DMS114 treated with DMSO at 0.1 percent for 48 hours (cell line): ENCODE results near the gene NDUFB8.

Experiments used
- DNase-seq: peaks from one replicate; lab custom pipeline; 2025; ENCODE audit not compliant: unreplicated experiment; lab: John Stamatoyannopoulos, UW

Gene NDUFB8

DNA sequence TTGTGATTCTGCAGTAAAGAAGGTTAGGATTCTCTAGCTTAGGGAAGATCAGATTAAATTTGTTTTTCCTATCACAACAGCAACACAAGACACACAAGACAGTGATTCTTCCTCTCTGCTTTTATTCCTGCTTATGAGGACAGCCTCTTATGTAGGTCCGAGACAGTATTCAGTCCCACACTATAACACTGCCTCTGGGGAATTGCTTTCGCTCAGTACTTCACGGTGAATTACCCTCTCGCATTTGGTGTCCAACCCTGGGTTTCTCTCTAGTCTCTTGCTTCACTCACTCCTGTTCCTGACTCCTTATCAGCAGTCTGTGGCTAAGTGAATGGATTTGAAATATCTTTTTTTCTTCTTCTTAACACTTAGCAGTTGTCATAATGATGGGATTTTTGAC, 7.8 kb upstream of the NDUFB8 start:
- DNase-seq = no peak

DNA sequence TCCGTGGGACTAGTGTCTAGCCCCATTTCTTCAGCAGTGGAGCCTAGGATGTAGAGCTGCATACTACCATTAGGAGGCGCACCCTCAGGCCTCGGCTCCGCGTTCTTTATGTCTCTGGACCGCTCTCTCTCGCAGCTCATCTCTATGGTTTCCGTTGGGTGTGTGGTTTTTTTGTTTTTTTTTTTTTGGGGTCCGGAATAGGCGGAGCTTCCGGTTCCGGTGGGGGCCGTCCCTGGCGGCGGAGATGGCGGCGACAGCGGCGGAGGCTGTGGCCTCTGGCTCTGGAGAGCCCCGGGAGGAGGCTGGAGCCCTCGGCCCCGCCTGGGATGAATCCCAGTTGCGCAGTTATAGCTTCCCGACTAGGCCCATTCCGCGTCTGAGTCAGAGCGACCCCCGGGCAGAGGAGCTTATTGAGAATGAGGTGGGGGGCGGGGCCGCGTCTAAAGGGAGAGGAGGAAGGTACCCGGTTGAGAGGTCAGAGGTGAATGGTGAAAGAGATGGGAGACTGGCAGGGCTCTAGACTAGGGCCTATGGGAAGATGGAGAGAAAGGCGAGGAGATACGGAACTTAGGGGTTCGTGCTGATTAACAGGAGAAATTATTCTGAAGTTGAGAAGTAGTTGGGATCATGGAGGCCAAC, 6.2 kb upstream of the NDUFB8 start, which contains the start of gene HIF1AN:
HIF1AN (plus strand) TSS at position 229 of the 639 bp plus-strand sequence; CDS start at position 245, 16 bp downstream.
- peak; percentile 98 for DNase-seq

DNA sequence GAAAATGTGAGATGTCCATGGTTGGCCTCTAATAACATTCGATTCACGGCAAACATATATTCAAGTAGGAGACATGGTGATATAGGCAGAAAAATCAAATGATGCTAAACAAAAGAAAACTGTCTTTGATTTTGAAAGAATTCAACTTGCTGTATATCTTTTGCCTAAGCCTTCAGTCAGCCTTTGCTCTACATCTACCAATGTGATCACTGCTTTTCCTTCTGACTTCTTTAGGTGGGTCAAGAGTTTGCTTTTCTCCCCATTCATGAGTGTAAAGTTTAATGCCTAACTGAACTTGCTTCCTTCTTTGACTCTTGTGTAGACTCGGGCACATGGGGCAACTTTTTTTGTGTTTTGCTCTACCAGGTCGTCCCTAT, 5.7 kb upstream of the NDUFB8 start:
- DNase-seq = no peak

DNA sequence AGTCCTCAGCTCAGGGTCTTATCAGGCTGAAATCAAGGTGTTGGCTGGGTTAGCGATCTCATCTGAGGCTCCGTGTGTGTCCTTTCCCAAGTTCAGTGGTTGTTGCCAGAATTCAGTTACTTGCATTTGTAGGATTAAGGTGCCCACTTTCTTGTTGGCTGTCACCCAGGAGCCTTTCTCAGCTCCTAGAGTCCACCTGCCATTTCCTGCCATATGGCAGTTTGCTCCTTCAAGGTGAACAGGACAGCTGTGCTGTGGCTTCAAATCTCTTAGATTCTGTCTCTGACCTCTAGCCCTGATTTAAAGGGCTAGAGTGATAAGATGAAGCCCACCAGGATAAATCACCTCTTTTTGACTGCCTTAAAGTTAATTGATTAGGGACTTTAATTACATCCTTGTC, 5.1 kb upstream of the NDUFB8 start:
- no peak for DNase-seq

DNA sequence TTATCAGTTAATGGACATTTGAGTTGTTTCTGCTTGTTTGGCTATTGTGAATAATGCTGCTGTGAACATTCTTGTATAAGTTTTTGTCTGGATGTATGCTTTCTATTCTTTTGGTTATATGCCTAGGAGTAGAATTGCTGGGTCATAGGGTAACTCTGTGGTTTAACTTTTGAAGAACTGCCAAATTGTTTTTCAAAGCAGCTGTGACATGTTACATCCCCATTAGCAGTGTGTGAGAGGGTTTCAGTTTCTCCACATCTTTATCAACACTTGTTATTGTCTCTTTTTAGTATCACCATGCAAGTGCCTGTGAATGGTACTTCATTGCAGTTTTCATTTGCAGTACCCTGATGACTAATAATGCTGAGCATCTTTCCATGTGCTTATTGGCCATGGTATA, 2.1 kb upstream of the NDUFB8 start:
- DNase-seq = no peak

DNA sequence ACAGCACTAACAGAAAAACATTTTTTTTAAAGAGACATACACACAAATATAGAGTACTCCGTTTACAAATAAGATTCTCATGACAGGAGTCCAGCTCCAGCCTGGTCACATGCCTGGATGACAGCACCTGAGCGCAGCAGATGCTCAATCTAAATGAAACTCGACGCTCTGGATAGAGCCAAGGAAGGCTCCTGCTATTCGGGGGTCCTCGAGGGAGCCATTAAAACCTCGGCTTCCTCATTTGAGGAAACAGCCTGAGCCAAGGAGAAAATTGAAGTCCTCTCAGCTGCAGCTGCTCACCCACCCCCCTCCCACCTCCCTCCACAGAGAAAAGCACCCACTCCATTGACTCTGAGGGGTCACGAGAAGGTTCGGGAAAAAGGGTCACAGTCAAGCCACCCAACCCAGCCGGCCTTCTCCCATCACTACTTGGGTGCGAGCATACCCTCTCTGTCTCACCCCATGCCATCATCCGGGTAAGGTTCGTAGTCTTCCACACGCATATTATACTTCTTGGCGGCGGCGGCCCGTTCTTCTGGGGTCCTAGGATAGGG, 673 bp downstream of the NDUFB8 start:
- DNase-seq = no peak

DNA sequence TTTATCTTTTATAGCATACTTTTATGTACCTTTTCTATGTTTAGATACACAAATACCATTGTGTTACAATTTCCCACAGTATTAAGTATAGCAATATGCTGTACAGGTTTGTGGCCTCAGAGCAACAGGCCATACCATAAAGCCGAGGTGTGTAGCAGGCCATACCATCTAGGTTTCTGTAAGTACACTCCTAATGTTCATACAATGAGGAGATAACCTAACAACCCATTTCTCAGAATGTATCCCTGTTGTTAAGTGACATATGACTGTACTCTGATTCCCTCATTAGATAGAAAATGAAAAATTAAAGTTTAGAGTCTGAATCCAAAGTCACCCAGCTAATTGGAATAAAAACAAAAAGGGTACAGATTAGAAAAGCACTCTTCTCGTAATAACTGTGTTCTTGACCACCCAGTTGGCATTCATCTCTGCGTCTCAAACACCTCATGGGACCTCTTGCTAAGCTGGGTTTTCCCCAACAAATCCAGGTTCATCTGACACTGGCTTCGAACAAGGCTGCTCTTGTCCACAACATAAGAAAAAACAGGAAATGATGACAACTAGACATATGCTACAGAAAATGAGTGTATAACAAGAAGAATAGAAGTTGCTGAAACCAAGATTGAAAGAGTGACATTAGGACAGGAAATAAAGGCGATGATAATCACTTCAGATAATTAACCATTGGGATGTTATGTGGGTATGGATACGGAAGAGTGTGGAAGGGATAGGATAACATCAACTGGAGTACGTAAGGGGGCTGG, 1.4 kb downstream of the NDUFB8 start:
- DNase-seq = no peak

DNA sequence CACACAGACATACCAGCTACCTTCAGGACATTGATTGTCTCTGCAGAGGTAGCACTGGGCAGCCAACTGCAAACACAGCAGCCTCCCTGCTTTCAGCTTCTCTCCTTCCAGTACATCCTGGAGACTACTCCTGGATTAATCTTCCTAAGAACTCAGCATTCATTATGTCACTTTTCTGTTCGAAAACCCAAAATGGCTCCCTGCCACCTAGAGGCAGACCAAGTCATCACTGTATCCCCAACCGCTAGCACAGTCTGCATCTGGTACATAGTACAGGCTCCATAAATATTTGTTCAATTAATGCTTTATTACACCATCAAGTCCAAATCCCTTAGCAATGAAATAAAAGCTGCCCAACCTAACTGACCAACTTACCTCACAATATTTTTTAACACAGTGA, 5.0 kb downstream of the NDUFB8 start:
- DNase-seq = peak; percentile 18

DNA sequence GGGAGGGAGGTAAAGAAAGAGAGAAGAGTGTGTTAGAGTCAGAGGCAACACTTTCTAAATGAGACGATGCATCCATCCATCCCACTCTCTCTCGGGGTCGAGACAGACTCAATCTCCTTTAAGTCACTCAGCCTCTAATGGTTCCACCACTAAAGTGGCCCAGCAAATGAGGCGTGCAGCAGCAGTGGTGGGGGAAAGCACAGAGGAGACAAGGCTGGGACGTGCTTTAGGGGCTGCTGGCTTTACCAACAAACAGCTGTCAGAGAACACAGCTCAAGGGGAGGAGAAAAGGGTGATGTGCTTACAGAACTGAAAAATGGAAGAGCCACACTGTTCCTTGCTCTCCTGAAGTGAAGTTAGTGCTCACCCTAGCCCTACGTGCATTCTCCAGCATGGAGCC, 5.5 kb downstream of the NDUFB8 start:
- no peak for DNase-seq

DNA sequence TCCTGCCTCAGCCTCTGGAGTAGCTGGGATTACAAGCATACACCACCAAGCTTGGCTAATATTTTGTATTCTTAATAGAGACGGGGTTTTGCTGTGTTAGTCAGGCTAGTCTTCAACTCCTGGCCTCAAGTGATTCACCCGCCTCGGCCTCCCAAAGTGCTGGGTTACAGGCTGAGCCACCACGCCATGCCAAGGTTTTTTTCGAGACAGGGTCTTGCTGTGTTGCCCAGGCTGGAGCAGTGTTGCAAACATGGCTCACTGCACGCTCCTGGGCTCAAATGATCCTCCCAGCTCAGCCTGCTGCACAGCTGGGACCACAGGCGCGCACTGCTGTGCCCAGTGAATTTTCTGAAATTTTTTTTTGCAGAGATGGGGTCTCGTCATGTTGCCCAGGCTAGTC, 6.7 kb downstream of the NDUFB8 start:
- DNase-seq = no peak

DNA sequence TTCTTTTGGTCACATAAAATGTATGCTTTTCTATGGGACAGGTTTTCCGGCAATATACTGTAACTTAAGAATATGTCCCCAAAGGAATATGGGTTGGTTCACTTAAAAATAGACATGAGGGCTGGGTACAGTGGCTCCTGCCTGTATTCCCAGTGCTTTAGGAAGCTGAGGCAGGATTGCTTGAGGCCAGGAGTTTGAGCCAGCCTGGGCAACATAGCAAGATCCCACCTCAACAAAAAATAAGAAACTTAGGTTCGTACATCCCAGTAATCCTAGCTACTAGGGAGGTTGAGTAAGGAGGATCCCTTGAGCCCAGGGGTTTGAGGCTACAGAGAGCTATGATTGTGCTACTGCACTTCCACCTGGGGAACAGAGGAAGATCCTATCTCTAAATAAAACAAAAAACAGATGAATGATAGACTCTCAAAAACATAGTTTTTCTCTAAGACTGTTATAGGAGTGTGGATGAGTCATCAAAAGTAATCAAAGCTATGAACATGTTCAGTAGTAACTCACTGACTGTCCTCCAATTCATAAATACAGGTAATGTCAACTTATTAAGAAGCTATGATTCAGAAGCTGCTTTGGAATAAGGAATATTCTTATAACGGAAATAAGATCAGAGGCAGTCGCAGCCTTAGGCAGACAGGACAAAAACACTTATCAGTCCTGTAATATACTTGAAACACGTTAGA, 7.4 kb downstream of the NDUFB8 start:
- DNase-seq = no peak

DNA sequence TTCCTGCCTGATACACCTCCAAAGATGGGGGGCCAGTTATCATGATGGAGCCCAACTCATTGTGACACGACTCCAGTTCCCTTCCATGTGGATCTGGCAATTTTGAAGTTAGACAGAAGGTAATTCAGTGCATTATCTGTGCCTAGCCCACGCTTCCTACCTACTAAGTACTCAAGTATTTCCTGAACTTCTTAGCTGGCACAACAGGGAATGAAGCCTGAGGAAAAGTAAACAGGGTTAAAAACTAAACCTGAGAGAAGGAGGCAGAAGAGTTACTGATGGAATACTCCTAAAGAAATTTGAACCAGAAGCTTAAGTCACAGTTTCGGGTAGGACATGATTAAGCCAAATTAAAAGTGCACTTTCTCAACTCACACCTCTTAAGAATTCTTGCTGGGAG, 8.9 kb downstream of the NDUFB8 start:
- no peak for DNase-seq

DNA sequence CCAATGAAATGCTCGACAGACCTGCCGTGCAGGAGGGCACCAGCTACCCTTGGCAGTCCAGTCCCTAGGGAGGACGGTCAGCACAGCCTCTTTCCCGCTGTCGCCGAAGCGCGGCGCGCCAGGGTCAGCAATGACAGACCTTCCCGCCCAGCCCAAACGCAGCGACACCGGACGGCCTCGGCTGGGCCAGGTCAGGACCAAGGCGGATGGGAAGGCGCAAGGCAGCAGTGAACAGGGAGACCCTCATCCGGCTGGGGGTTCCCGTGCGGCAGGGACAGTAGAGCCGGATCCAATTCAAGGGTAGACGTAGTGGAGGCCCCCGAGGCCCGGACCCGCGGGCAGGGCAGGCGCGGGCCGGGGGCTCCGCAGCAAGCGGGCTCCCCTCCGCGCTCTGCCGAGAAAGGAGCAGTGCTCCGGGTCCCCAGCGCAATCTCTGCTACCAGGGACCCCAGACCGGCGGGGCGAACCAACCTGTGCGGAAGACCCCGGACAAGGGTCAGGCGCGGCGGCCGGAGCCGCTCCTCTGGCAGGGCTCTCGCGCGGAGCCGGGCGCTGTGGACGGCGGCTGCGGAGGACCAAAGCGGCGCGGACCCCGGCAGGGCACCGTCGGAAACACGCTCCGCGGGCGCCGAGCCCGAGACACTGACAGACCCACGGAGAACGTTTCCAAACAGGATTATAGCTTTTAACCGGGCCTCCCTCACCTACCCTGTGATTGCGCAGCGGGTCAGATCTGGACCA, 10.2 kb downstream of the NDUFB8 start, which contains the start of gene SEC31B:
SEC31B (minus strand) TSS at position 551 of the 741 bp plus-strand sequence. CDS start 2,909 bp downstream, outside the sequence.
- no peak for DNase-seq

DNA sequence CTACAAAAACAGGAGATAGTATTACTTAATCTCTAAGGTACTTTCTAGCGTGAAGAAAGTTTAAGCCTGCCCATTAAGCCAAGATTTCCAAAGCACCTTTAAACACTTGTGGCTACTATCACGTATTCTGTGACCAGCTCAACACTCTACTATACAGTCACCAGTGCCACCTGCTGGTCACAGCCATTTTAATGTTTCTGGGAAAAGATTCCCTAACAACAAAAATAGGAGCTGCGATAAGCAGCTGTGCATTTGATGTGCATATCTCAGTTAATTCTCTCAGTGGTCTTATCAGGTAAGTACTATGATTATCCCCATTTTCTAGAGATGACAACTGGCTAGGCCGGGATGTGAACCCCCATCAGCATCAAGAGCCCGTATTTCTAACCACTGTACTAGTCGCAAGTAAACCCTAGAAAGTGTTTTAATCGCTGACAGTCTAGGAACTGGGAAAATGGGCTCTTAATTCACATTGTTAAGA, 10.9 kb downstream of the NDUFB8 start:
- DNase-seq = peak; percentile 73

DNA sequence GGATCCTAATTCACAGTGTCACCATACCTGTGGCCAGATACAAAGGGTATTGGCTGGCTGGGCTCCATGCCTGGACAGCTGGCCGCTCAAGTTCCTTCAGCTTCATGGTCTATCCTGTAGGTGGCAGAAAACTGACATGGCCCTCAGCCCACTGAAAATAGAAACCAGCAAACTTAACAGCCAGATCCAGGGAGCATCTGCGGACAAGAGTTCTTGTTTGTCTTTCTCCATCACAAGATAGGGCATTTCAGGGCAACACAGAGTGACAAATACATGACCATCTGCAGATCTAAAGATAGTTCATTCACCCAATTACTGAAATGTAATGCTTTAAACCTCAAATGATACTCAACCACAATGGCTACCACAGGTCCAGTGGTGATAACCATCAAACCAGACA, 12.8 kb downstream of the NDUFB8 start:
- DNase-seq = no peak

DNA sequence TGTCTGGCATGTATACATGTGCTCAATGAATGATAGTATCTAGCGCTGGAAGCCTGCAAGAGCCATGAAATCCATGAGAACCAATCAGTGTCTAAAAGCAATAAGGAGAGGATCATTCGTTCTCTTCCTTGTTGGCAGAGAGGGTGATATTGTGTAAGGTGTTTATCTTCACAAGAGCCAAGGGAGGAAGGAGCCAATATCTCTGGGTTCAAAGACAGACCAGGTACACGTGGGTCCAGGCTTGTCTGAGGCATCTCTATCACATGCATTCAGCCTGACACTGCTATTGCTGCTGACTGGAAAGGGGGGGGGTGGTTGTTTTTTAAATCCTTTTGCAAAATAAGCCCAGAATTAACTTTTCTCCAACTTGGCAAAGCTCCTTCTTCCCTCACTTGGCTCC, 14.1 kb downstream of the NDUFB8 start:
- no peak for DNase-seq

DNA sequence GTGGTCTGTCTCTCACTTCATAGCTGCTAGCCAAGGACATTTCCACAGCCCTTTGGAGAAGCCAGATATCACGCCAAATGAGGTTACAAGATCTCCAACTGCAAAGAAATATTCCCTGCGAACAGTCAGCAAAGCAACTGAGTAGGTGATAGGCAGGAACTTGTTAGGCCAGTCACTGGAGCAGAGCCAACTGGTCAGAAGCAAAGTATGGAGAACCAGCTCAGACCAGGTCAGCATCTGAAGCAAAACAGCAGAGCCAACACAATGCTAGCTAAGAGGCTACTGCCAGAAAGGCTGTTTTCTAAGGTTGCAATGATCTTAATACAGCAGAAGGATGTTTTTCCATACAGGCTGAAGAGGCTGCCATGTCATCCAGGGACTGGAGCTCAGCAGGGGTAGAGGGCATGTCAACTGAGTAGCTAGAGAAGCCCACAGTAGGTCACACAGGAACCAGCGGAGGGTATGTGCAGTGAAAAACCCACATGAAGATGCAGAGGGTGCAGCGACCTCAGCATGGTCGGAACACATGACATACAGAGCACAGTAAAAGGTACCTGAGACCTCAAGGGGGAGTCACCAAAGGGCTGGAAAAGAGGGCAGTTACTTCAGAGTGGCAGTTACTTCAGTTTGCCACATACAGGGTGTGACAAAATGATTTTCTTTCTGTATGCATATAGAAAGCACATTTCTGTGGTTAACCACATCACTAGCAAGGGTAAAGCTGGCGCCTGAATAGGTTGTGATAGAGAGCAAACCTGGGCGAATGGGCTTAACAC, 18.9 kb downstream of the NDUFB8 start:
- no peak for DNase-seq

DNA sequence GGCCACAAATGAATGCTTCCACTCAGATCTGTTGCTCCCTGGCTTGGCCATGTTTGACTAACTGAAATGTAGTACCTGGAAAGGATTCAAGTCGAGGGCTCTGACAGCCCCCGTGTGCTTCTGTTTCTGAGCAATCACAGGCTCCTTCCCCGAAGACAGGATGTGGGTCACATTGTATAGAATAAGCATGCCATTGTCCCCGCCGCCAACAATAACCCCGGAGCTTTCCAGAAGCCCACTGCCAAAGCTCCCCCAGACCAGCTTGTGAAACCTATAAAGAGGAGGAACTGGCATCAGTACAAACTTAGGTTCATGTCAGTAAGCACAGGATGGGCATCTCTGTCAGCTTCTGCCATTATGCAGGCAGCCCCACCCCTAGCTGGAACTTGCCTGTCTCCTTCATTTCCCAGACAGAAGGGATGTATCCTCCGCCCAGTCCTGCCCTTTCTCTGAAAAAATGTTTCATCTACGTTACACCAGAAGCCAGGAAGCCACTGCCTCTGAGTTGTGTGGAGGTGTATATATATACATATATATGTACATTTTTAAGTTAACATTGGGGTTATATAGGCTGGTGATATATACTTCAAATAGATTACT, 20.3 kb downstream of the NDUFB8 start:
- DNase-seq = no peak

DNA sequence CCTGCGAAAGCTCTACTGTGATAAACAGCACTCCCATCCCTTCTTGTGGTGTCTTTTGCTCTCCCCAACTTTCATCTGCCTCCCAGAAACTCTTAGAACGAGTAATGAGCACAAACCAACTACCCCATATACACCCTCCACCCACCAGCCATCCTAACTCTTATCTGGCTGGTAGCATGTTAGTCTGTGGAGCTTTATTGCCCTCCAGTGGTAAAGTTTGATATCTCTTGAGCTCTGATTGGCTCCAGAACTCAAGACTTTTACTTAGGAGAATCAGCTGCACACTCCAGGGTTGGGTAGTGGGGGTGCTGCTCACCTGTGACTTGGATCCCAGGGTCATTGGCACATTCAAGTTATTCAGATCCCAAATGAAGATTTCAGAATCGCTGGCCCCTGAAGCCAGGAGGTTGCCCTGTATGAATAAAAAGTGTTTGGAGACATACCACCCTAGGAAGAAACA, 20.9 kb downstream of the NDUFB8 start:
- peak; percentile 52 for DNase-seq

DNA sequence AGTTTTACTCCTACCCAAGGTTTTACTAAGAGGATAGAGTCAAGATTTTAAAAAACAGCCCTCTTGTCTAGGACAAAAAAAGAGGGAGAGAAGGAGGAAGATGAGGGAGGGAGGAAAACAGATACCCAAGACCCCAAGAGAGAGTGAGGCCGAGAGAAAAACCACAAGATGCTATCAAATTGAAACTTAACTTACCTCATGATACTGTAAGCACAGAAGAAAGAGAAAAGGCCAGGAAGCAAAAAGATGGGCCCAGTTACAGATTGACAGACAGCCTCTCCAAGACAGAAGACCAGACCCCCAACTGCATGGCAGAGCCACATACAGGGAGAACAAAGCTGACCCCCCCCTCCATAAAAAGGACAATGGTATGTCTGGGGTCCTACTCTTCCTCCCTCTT, 21.4 kb downstream of the NDUFB8 start:
- no peak for DNase-seq
